Lower leg skin (tissue), 4 donors: Measurements from ENCODE around the gene REX1BD. TPM values are rescaled to one million over a fixed set of nuclear protein-coding genes. Genes with fewer than 3 reads are reported as not detected.
A peak's percentile ranks its signal among the peaks of the same experiment; 100 is the strongest.

Source experiments
- DNase-seq, 2 donors: peaks; one replicate each; pipeline ENCODE4 v3.0.0-alpha.2; 2019; ENCODE audit warnings: low spot score in 2 of 2
- H3K4me3 ChIP-seq: fragments of 200-600 bp; sonication (generic); 2 replicates; pipeline ENCODE4 v1.5.1; 2017; ENCODE audit warnings: mild to moderate bottlenecking, low read depth; ENCODE audit not compliant: poor library complexity, severe bottlenecking
- CTCF ChIP-seq, 3 donors: fragments of 450-650 bp; IDR thresholded peaks; one replicate each; pipeline ENCODE4 v1.5.1; 2016; ENCODE audit warnings: antibody characterized with exemption in 3 of 3, mild to moderate bottlenecking in 3 of 3, moderate library complexity in 2 of 3
- POLR2A ChIP-seq, 2 donors: fragments of 450-650 bp; IDR thresholded peaks; one replicate each; pipeline ENCODE4 v1.6.1; 2016 to 2017; ENCODE audit warnings: antibody characterized with exemption in 2 of 2, mild to moderate bottlenecking in 1 of 2, moderate library complexity in 1 of 2
- WGBS, 2 donors: methylation state at CpG; one replicate each; pipeline ENCODE4 v1.1.5; 2018; 5-methylcytosine and 5-hydroxymethylcytosine counted together
- intact Hi-C: fragments of 100-400 bp; cut with DNase I; formaldehyde crosslinking; loops from one replicate; pipeline ENCODE4 v1.15.0; 2023; ENCODE audit warnings: low total_unique reads
- total RNA-seq, 4 donors: library from RNA; depleted of rRNA; stranded (reverse); fragments of >200 nt; gene quantifications; one replicate each; pipeline ENCODE4 v1.1.0, GENCODE V29; 2016

REX1BD gene
- total RNA-seq, 4 donors from 2014 or later: 91.8 to 119 (median 107) TPM

DNA sequence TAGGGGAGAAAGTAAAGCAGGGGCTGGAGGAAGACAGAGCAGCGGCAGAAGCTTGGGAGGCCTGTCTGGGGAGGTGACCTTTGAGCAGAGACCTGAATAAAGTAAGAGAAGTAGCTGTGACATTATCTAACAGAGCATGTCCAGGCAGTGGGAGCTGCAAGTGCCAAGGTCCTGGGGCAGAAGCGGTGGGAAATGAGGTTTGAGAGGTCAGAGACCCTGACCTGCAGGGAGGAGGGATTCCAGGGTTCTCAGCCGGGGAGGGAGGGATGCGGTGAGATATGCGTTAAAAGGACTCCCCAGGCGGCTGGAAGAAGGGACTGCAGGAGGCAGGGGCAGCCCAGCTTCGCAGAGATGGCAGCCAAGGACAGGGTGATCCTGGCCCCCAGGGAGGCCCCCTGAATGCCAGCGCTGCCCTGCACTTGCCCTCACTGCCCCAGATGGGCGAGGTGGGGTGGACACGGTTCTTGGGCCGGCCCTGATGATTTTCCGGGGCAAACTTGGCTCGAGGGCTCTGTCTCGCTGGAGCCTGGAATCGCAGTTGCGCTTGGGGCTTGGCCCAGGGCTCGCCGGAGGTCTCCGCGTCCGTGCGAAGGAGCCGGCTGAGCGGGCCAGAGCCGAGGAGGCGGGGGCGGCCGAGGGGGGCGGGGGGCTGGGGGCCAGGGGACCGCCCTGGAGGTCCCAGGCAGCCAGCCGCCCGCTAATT, 14.8 kb downstream of the REX1BD start:
- peak in 1 of 2 donors; percentile 83 for DNase-seq
- no peak overlapping the region for H3K4me3 ChIP-seq
- 27 to 35% methylated on average over 21 to 29 of the region's 32 CpGs for WGBS, 2 donors
- intact Hi-C loops: no loop called here
- TF ChIP-seq POLR2A (IDR thresholded peaks at IDR 0.05) (no peak), CTCF (IDR thresholded peaks at IDR 0.05) (no peak)

DNA sequence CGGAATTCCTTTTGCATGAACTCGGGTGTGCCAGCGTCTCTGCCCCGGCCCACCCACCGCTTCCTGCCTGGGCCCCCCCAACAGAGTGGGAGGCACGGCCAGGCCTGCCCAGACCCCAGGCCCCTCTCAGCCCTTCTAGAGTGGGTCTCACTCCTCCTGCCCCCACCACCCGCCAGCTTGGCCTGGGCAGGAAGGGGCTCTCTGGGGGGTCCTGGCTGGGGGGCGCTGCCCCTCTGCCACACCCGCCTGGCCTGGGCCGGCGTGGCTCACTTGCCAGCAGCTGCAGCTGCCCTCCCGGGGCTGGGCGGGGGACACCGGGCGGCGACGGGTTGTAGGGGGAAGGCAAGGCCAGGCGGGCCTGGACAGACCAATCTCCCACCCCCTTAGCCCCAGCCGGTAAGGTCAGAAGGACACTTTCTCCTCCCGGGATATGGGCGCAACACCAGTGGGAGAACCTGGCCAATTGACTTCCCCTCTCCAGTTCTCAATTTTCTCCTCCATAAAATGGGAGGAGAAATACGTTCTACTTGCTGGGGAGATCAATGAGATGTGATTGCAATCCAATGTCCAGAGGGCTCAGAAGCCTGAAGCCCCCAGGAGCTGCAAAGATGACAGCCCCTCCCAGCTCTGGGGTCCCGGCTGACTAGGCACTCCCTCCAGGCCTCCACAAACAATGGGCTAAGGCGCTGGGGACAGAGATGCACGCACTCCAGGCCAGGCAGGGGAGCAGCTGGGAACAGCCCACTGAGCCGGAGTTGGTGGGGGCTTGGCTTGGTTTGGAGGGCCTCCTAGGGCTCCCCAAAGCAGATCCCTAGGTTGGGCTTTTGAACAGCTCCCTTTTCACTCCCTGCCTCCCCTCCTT, 15.6 kb downstream of the REX1BD start:
- no peak for DNase-seq
- H3K4me3 ChIP-seq: no peak overlapping the region
- WGBS, 2 donors: 44 to 45% methylated on average over 22 to 24 of the region's 26 CpGs
- no peak for TF ChIP-seq POLR2A (IDR thresholded peaks at IDR 0.05)
- TF ChIP-seq CTCF (IDR thresholded peaks at IDR 0.05): no peak
- intact Hi-C loops: no loop called here

DNA sequence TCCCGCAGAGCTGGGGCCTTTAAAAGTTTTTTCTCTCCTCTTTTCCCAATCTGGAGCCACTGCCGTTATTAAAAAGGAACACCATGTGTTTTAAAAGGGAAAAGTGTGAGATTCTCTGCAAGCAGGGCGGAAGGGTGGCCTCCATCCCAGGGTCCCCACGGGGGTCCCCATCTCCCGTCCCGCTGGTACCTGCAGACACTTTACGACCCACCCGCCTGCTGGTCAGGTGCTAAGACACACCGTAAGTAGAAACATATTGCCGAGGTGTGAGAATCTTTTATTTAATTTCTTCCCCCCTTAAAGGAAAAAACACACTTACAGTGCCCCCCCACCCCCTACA, 16.2 kb downstream of the REX1BD start:
- DNase-seq: no peak
- intact Hi-C loops: no loop called here
- TF ChIP-seq CTCF (IDR thresholded peaks at IDR 0.05) (no peak), POLR2A (IDR thresholded peaks at IDR 0.05) (no peak)
- WGBS, 2 donors: 49 to 54% methylated on average over 10 of the region's 10 CpGs
- H3K4me3 ChIP-seq: no peak overlapping the region

GRCh38 chr19:18605196-18605545, 16.6 kb downstream of the REX1BD start:
- WGBS, 2 donors: 27 to 43% methylated on average over 9 to 17 of the region's 17 CpGs
- intact Hi-C loops: no loop called here
- no peak overlapping the region for H3K4me3 ChIP-seq
- TF ChIP-seq CTCF (IDR thresholded peaks at IDR 0.05): no peak
- no peak for TF ChIP-seq POLR2A (IDR thresholded peaks at IDR 0.05)
- DNase-seq: no peak

GRCh38 chr19:18605546-18606280, 17.1 kb downstream of the REX1BD start:
- peak overlapping the region; percentile 11 for H3K4me3 ChIP-seq
- 1 to 4% methylated on average over 25 to 51 of the region's 65 CpGs for WGBS, 2 donors

More at GRCh38 chr19:18605546-18606280, 17.1 kb downstream of the REX1BD start:
- TF ChIP-seq POLR2A (IDR thresholded peaks at IDR 0.05) (no peak), CTCF (IDR thresholded peaks at IDR 0.05) (no peak)
- DNase-seq: no peak
- intact Hi-C loops: no loop called here
